Jurkat, Clone E6-1 (cell line): ENCODE measurements around the gene ULK4.

Experiments used
- DNase-seq: peaks from one replicate; pipeline ENCODE4 v3.0.0-alpha.2; 2011; ENCODE audit warnings: low read depth, low spot score
- H3K4me3 ChIP-seq: 2 replicates; pipeline ENCODE4 v1.5.1; 2011; ENCODE audit warnings: mild to moderate bottlenecking, low read length, control low read depth, moderate library complexity

Gene ULK4

DNA sequence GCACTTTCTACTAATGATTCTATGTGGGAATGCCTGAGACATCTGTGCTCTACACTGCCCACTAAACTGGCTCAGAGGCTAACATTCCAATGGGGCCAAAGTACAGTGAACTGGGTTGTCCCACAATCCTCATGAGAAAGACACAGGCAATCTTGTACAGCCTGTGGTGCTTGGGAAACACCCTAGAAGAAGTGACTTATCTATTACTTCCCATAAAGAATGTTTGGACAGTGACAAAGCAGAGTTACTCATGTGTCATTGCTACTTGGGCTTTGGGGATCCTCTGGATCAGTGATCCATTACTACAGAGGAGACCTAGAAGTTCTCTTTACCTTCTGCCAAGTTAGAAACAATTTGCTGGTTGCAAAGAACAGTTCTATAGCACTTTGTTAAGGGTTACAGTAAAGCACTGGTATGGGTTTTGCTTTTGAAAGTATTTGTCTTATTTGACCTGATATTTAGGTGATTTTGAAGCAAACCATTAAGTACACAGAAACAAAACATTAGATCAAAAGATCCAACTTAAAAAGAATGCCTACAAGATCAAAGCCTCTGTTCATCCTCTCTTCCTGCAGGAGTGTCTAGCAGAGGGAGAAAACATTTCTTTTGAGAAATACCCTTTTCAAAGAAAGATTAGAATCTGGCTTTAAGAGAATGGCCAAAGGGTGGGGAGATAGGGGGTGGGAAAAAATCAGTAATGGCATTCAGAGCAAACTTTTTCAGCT lies 686.8 kb downstream of the ULK4 start:
- DNase-seq = no peak
- H3K4me3 ChIP-seq = no peak overlapping the region

GRCh38 chr3:41272667-41273066 lies 689.2 kb downstream of the ULK4 start:
- no peak for DNase-seq
- no peak overlapping the region for H3K4me3 ChIP-seq

DNA sequence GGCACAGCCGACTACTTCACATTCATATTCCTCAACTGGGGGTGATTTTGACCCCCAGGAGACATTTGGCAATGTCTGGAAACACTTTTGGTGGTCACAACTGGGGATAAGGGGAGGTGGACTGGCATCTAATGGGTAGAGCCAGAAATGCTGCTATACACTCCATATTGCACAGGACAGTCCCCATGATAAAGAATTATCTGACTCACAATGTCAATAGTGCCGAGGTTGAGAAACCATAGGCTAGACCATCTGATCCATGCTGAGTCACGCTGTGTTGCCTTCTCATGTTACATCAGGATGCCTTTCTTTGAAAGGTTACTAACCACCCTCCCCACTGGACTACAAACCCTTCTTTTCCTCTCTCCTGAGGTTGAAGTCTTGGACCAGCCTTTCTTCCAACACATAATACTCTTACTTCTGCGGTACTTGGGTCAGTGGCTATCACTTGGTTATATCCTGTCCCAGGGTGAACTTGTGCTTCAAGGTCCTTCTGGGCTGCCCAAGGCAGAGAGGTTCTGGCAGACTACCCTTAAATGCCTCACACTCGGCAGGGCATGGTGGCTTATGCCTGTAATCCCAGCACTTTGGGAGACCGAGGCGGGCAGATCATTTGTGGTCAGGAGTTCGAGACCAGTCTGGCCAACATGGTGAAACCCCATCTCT lies 693.8 kb downstream of the ULK4 start:
- no peak for DNase-seq
- H3K4me3 ChIP-seq = no peak overlapping the region

DNA sequence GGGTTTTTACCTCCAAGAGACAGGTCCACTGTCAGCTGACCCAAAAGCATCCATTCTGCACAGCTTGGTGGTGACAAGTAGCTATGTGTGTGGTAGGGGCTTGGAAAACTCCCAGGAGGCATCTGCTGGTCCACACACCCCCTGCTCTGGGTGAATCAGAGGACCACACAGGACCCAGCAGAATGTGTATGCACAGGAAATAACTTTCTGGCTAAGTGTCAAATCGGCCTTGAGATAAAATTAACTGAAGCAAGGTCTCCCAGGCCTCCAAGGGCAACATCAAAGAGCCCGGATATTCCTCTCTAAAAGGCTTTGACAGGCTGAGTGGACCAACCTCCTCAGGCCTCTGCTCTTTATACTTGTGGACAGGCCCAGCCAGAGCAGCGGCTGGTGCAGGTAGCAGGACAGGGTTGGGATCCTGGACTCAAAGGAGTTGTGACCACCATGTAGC lies 696.1 kb downstream of the ULK4 start:
- no peak overlapping the region for H3K4me3 ChIP-seq
- DNase-seq = no peak

- no peak overlapping the region for H3K4me3 ChIP-seq
- DNase-seq = no peak
Observed at GRCh38 chr3:41265011-41265545, 696.8 kb downstream of the ULK4 start.

DNA sequence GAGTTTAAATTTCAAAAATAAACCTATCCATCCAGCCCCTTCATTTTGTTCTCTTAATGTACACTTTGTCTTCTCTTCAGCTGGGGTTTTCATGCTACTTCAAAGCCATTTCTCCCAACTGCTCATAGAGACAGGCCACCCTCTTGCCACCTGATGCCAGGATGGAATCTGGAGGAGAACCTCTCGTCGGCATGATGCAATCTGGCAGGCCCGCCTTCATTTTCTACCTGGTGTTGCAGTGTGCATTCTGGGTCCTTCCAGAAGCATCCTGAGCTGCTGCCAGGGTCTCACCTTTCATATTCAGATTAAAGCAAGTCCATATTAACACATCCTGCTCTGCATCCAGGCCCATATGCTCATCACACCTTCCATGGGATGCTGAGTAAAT lies 701.8 kb downstream of the ULK4 start:
- no peak overlapping the region for H3K4me3 ChIP-seq
- DNase-seq = no peak

- H3K4me3 ChIP-seq = no peak overlapping the region
- DNase-seq = no peak
Observed at GRCh38 chr3:41259449-41260062, 702.3 kb downstream of the ULK4 start.

GRCh38 chr3:41258239-41258800 lies 703.6 kb downstream of the ULK4 start:
- DNase-seq = no peak
- no peak overlapping the region for H3K4me3 ChIP-seq

GRCh38 chr3:41251593-41251992 lies 710.3 kb downstream of the ULK4 start:
- no peak for DNase-seq
- H3K4me3 ChIP-seq = no peak overlapping the region

GRCh38 chr3:41250825-41251224 lies 711.1 kb downstream of the ULK4 start:
- no peak overlapping the region for H3K4me3 ChIP-seq
- no peak for DNase-seq

GRCh38 chr3:41249318-41249717 lies 712.6 kb downstream of the ULK4 start:
- DNase-seq = no peak
- no peak overlapping the region for H3K4me3 ChIP-seq

DNA sequence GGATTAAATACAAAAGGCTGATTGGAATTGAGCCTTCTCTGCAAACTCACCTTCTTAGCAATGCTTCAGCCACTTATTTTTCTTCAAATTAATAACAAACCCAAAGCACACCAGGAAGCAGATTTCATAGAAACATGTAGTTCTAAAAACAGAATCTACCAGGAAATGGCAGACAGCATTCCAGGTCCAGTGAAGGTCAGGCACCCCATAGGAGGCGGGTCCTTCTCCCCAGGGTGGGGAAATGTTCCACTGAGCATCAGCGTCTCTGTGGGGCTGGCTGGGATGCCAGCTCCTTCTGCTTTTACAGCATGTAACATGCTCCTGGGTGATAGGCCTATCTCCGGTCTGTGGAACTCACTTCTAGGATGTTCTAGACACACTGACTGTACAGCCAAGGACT lies 713.4 kb downstream of the ULK4 start:
- no peak for DNase-seq
- no peak overlapping the region for H3K4me3 ChIP-seq

DNA sequence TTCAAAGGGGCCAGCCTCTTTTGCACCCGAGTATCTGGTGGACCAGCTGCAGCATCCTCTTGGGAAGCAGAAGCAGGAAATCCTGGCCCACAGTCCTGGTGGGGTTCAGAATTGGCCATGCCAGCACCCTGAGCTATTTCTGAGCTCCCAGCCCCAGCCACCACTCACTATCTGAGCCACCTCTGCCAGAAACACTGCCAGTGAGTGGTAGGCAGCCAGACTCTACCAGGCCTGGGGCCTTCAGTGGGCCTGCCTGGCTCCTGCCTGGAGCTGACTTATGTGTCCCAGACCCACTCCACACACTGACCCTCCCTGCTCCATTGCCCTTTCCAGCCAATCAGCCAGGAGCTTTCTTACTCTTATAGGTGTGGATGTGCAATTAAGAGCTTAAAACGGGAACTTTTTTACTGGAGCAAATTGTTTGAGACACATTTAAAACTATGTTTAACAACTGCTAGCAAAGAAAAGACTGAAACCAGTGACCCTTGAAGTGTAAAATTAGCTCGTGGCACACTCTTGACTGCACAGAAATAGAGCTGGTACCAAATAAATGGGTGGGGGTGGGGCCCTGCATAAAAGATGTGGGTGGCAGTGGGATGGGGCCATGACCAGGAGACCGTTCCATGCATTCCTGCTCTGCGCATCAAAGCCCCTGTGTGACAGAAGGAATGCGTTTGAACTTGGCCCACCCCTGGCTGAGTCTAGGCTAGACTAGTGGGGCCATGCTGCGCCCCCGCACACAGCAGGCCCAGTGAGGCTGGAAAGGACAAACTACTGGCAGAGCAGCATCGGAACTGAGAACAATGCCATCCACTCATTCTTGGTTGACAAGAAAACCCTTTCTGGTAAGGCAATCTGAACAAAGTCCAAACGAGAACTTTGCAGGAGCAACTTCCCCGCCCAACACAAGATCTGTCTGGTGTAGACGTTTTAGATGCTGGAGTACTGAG lies 714.6 kb downstream of the ULK4 start:
- no peak overlapping the region for H3K4me3 ChIP-seq
- DNase-seq = no peak

- DNase-seq = no peak
- H3K4me3 ChIP-seq = no peak overlapping the region
Observed at GRCh38 chr3:41244620-41245336, 717.1 kb downstream of the ULK4 start.

DNA sequence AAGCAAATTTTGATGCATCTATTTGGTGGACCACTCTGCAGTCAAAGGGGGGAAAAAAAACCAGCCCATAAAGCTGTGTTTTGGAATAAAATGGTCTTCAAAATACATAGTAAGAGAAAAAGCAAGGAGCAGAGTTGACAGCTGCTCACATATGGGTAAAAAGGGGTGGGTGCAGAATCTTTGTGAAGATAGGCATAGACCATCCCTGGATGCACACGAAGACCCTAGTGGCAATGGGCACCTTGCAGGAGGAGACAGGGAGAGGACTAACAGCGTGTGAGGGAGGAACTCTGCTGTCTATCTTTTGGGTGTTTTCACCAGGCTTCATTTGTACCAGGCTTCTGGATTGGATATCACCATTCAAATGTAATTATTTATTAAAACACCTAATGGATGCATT lies 718.7 kb downstream of the ULK4 start:
- DNase-seq = no peak

GRCh38 chr3:41241800-41242571 lies 719.9 kb downstream of the ULK4 start:
- no peak overlapping the region for H3K4me3 ChIP-seq
- no peak for DNase-seq

More for the DNA sequence above, 718.7 kb downstream of the ULK4 start:
- H3K4me3 ChIP-seq = no peak overlapping the region

GRCh38 chr3:41241161-41241560 lies 720.7 kb downstream of the ULK4 start:
- no peak for DNase-seq
- H3K4me3 ChIP-seq = no peak overlapping the region

- no peak for DNase-seq
- no peak overlapping the region for H3K4me3 ChIP-seq
Observed at GRCh38 chr3:41239587-41239986, 722.3 kb downstream of the ULK4 start.
